ENCODE data around the gene CARD11.

- TF ChIP-seq, protein P1, sequence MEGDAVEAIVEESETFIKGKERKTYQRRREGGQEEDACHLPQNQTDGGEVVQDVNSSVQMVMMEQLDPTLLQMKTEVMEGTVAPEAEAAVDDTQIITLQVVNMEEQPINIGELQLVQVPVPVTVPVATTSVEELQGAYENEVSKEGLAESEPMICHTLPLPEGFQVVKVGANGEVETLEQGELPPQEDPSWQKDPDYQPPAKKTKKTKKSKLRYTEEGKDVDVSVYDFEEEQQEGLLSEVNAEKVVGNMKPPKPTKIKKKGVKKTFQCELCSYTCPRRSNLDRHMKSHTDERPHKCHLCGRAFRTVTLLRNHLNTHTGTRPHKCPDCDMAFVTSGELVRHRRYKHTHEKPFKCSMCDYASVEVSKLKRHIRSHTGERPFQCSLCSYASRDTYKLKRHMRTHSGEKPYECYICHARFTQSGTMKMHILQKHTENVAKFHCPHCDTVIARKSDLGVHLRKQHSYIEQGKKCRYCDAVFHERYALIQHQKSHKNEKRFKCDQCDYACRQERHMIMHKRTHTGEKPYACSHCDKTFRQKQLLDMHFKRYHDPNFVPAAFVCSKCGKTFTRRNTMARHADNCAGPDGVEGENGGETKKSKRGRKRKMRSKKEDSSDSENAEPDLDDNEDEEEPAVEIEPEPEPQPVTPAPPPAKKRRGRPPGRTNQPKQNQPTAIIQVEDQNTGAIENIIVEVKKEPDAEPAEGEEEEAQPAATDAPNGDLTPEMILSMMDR (IDR thresholded peaks at IDR 0.05), result no peak
- TF ChIP-seq POLR2A (IDR thresholded peaks at IDR 0.05) (no peak), EP300 (IDR thresholded peaks at IDR 0.05; ENCODE audit: low read depth) (no peak), POLR2AphosphoS5 (IDR thresholded peaks at IDR 0.05) (no peak)
These were observed 187.1 kb downstream of the CARD11 start for GRCh38 chr7:2856388-2857169.
